OCI-LY1 (cell line): ENCODE measurements around the gene SH2D5.

Source experiments
- H2AFZ ChIP-seq: fragments of 200-600 bp; sonication (generic), shearing (Covaris generic); 2 replicates; pipeline ENCODE4 v1.6.0; 2014; ENCODE audit warnings: antibody characterized with exemption, mild to moderate bottlenecking, low read length
- H3F3A ChIP-seq: fragments of 200-600 bp; sonication (generic), shearing (Covaris generic); 2 replicates; pipeline ENCODE4 v1.6.0; 2014; ENCODE audit warnings: mild to moderate bottlenecking, antibody characterized with exemption, low read length, moderate library complexity; ENCODE audit not compliant: insufficient read depth
- H3K27ac ChIP-seq: fragments of 200-600 bp; sonication (generic); 2 replicates; pipeline ENCODE4 v1.5.1; 2014; ENCODE audit warnings: low read length, mixed run types, mild to moderate bottlenecking, low read depth; ENCODE audit not compliant: poor library complexity, severe bottlenecking
- H3K27me3 ChIP-seq: fragments of 200-600 bp; sonication (generic); 2 replicates; pipeline ENCODE4 v1.6.0; 2014; ENCODE audit warnings: antibody characterized with exemption, mild to moderate bottlenecking, low read length, moderate library complexity; ENCODE audit not compliant: insufficient read depth
- H3K36me3 ChIP-seq: fragments of 200-600 bp; sonication (generic); 2 replicates; pipeline ENCODE4 v1.6.1; 2014; ENCODE audit warnings: mild to moderate bottlenecking, antibody characterized with exemption, low read length, moderate library complexity, mixed read lengths; ENCODE audit not compliant: insufficient read depth
- H3K4me1 ChIP-seq: fragments of 200-600 bp; sonication (generic); 2 replicates; pipeline ENCODE4 v1.5.1; 2014; ENCODE audit warnings: mild to moderate bottlenecking, low read length, moderate library complexity; ENCODE audit not compliant: insufficient read depth, severe bottlenecking
- H3K4me2 ChIP-seq: fragments of 200-600 bp; sonication (generic), shearing (Covaris generic); 2 replicates; pipeline ENCODE4 v1.6.1; 2014; ENCODE audit warnings: low read length
- H3K4me3 ChIP-seq: fragments of 200-600 bp; sonication (generic); 2 replicates; pipeline ENCODE4 v1.5.1; 2014; ENCODE audit warnings: low read length, low read depth, mild to moderate bottlenecking, mixed read lengths; ENCODE audit not compliant: poor library complexity, severe bottlenecking
- H3K79me2 ChIP-seq: fragments of 200-600 bp; shearing (Covaris generic); 2 replicates; pipeline ENCODE4 v1.6.1; 2016; ENCODE audit warnings: mixed run types, low read length, mixed read lengths; ENCODE audit not compliant: insufficient read depth
- H3K9ac ChIP-seq: fragments of 200-600 bp; sonication (generic), shearing (Covaris generic); 2 replicates; pipeline ENCODE4 v1.6.1; 2014; ENCODE audit warnings: mild to moderate bottlenecking, low read length, mixed read lengths
- H3K9me2 ChIP-seq: fragments of 200-600 bp; sonication (generic), shearing (Covaris generic); 2 replicates; pipeline ENCODE4 v1.6.1; 2014; ENCODE audit warnings: low read depth, mild to moderate bottlenecking, low read length, mixed read lengths
- H3K9me3 ChIP-seq: fragments of 200-600 bp; shearing (Covaris generic); 2 replicates; pipeline ENCODE4 v1.6.1; 2014; ENCODE audit warnings: low read length, mixed read lengths
- H4K20me1 ChIP-seq: fragments of 200-600 bp; sonication (generic), shearing (Covaris generic); 2 replicates; pipeline ENCODE4 v1.6.0; 2016; ENCODE audit warnings: mild to moderate bottlenecking, low read length; ENCODE audit not compliant: insufficient read depth
- EZH2 ChIP-seq: fragments of 200-600 bp; sonication (generic), shearing (Covaris generic); IDR thresholded peaks from 2 replicates; pipeline ENCODE4 v1.8.0; 2017; ENCODE audit warnings: borderline replicate concordance, mixed run types, mild to moderate bottlenecking, antibody characterized with exemption, low read length, moderate library complexity, mixed read lengths
- TF ChIP-seq, protein P1 (sequence below): fragments of 200-600 bp; sonication (generic), shearing (Covaris generic); IDR thresholded peaks from 2 replicates; pipeline ENCODE4 v1.5.1; 2017; ENCODE audit warnings: mild to moderate bottlenecking, antibody characterized with exemption, low read length, moderate library complexity, mixed read lengths

SH2D5 gene

DNA sequence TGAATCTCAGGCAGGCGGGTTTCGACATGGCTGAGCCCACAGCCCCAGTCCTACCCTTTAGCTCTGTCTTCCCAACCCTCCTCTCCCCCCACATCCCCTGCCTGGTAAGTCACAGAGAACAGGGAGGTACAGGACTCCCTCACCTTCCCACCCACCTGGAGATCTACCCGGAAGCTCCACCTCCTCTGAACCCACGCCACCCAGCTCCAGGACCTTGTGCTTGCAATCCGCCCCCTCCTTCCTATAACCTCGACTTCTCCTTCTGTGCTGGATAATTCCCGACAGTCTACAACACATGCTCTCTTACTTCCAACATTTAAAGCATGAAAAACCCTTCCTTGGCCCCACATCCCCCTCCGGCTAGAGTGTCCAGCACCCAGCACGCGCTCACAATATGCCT lies 37.0 kb downstream of the SH2D5 start:
- no peaks in the 10 kb centered on the region for H3F3A ChIP-seq
- no peaks in the 10 kb centered on the region for H3K79me2 ChIP-seq
- no peaks in the 10 kb centered on the region; the same call in 1 of the 2 replicates for H3K27me3 ChIP-seq
- H3K9me3 ChIP-seq, result no peaks in the 10 kb centered on the region
- H3K36me3 ChIP-seq, result no peaks in the 10 kb centered on the region
- H3K4me2 ChIP-seq, result no peak overlapping the region
- no peak overlapping the region for H3K4me3 ChIP-seq
- TF ChIP-seq, protein P1, sequence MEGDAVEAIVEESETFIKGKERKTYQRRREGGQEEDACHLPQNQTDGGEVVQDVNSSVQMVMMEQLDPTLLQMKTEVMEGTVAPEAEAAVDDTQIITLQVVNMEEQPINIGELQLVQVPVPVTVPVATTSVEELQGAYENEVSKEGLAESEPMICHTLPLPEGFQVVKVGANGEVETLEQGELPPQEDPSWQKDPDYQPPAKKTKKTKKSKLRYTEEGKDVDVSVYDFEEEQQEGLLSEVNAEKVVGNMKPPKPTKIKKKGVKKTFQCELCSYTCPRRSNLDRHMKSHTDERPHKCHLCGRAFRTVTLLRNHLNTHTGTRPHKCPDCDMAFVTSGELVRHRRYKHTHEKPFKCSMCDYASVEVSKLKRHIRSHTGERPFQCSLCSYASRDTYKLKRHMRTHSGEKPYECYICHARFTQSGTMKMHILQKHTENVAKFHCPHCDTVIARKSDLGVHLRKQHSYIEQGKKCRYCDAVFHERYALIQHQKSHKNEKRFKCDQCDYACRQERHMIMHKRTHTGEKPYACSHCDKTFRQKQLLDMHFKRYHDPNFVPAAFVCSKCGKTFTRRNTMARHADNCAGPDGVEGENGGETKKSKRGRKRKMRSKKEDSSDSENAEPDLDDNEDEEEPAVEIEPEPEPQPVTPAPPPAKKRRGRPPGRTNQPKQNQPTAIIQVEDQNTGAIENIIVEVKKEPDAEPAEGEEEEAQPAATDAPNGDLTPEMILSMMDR, result no peak
- TF ChIP-seq EZH2, result no peak
- H3K9ac ChIP-seq, result no peak overlapping the region
- no peaks in the 10 kb centered on the region for H4K20me1 ChIP-seq
- H2AFZ ChIP-seq, result no peak overlapping the region
- H3K4me1 ChIP-seq, result peaks cover 3% of the 10 kb centered on the region
- H3K9me2 ChIP-seq, result no peaks in the 10 kb centered on the region
- no peak overlapping the region for H3K27ac ChIP-seq

DNA sequence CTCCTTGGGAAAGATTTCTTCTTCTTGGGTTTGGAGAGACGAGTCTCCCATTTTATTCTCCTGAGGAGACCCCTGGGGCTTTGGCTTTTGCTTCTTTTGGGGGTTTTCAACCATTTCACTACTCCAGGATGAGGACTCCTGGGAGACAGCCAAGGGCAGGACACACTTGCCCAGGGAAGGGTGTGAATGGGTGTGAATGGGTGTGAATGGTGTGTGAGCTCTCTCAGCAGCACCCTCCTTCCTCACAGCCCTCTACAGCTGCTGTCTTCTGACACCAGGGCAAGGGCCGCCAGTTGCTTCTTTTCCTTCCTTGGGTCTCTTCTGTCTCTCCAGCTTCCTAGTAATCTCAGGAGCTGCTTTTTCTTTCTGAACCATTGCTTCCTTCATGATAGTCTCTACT lies 38.9 kb downstream of the SH2D5 start:
- Histone ChIP-seq H3F3A (no peaks in the 10 kb centered on the region), H2AFZ (no peak overlapping the region), H3K9me3 (no peaks in the 10 kb centered on the region), H3K4me2 (no peak overlapping the region), H3K9ac (no peak overlapping the region), H3K4me1 (peaks cover 3% of the 10 kb centered on the region), H4K20me1 (no peaks in the 10 kb centered on the region), H3K27me3 (no peaks in the 10 kb centered on the region; the same call in 1 of the 2 replicates), H3K27ac (no peak overlapping the region), H3K9me2 (no peaks in the 10 kb centered on the region), H3K4me3 (no peak overlapping the region), H3K79me2 (no peaks in the 10 kb centered on the region), H3K36me3 (no peaks in the 10 kb centered on the region)
- TF ChIP-seq EZH2, result no peak
- TF ChIP-seq, protein P1, result no peak

DNA sequence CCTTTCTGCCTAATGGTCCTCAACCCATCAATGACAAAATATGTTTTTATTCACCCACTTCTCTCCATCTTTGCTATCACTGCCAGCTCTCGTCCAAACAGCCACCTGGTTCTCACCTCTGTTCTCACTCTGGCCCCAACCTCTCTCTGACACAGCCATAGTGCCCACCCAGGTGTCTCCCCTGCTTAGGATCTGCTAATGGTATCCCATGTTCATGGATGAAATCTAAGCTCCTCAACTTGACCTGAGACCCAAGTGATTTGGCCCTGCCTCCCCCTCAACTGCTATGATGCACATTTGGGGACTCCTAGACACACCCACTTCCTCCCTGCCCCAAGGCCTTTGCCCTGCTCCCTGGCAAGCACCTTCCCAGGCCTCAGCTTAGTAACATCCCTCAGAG lies 40.6 kb downstream of the SH2D5 start:
- no peaks in the 10 kb centered on the region for H3K79me2 ChIP-seq
- peaks cover 3% of the 10 kb centered on the region for H3K4me1 ChIP-seq
- no peaks in the 10 kb centered on the region for H3K9me2 ChIP-seq
- H3K27me3 ChIP-seq, result no peaks in the 10 kb centered on the region; the same call in 1 of the 2 replicates
- H3K9me3 ChIP-seq, result no peaks in the 10 kb centered on the region
- no peak overlapping the region for H3K9ac ChIP-seq
- no peak overlapping the region for H3K4me3 ChIP-seq
- no peaks in the 10 kb centered on the region for H4K20me1 ChIP-seq
- TF ChIP-seq EZH2, result no peak
- TF ChIP-seq, protein P1, result no peak
- no peaks in the 10 kb centered on the region for H3F3A ChIP-seq
- H2AFZ ChIP-seq, result no peak overlapping the region
- H3K36me3 ChIP-seq, result no peaks in the 10 kb centered on the region
- H3K27ac ChIP-seq, result no peak overlapping the region
- no peak overlapping the region for H3K4me2 ChIP-seq
